Astrocyte (in vitro differentiated cells and primary cell): Measurements from ENCODE around the gene CERT1.

ENCODE experiments used
- CTCF ChIP-seq: IDR thresholded peaks from 2 replicates; pipeline ENCODE4 v1.5.1; 2011; ENCODE audit warnings: low read depth, mild to moderate bottlenecking, inconsistent platforms, low read length, moderate library complexity; ENCODE audit not compliant: insufficient read depth
- EZH2 ChIP-seq: IDR thresholded peaks from 2 replicates; pipeline ENCODE4 v1.6.1; 2012; ENCODE audit warnings: mild to moderate bottlenecking, low read length, inconsistent platforms; ENCODE audit not compliant: insufficient read depth

DNA sequence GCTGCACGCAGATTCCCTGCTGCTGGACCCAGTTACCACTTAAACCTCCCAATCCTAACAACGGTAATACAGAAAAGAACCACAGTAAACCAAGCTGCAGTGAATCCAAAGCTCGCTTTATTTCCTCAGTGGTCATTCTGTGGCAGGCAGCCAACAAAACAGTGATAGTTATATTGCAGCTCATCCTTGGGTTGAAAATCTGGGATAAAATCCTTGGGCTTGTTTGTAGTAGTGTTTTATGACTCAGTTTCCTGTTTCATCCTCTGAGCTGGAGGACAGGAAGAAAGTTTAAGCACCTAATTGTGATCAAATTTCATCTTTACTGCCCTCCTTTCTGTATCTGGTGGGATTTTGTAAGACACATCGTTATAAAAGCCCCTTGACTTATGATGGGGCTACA is 143.0 kb downstream of the CERT1 start:
- TF ChIP-seq CTCF: no peak
- TF ChIP-seq EZH2: no peak
